ENCODE data around the gene MTERF2. TPM values are rescaled to one million over a fixed set of nuclear protein-coding genes. Genes with fewer than 3 reads are reported as not detected.

Gene MTERF2
- total RNA-seq, 1 experiment from 2014 or later: 10.9 TPM

DNA sequence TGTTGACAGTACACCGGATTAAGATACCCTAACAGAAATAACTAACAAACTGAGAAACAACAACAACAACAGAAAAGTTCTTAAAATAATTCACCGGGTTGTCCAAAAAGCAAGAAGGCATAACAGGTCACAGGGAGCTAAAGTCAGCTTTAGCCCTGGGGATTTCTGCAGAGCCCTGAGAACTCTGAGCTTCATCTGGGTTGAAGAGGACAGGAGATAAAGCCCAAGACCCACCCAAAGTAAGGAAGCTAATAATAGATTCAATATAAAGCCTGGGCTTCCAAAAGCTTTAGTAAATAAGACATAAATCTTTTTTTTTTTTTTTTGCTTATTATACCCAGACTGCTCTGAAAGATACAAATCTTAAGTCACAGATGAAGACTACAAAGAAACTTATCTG is 44.1 kb upstream of the MTERF2 start:
- no peak for ATAC-seq
- no TSS peak for BruUV-seq (replicated peaks)
- DNase-seq (ENCODE audit: low read depth, low spot score): no peak
- H3K4me1 ChIP-seq (ENCODE audit: control insufficient read depth, insufficient read depth, low read length): peaks cover 10% of the 10 kb centered on the region
- in situ Hi-C loops (cut with HindIII; ENCODE audit: low pct_unique_long_range_greater_than_20kb, low sequenced_read_pairs): no loop called here
- POLR2A ChIA-PET: no interaction called here
- no peak overlapping the region for H3K4me3 ChIP-seq (ENCODE audit: low read depth in 2 of 2, low read length in 2 of 2)
- no peaks in the 10 kb centered on the region for H3K9me3 ChIP-seq (ENCODE audit: control insufficient read depth, insufficient read depth, low read depth, low read length)
- intact Hi-C loops (cut with micrococcal nuclease; ENCODE audit: unreplicated experiment): no loop called here
- H3K27ac ChIP-seq (ENCODE audit: low read length): no peak overlapping the region
- no peaks in the 10 kb centered on the region; the same call in 1 of the 2 replicates for H3K36me3 ChIP-seq (ENCODE audit: control insufficient read depth, insufficient read depth, low read length)
- H3K27me3 ChIP-seq (ENCODE audit: control insufficient read depth, insufficient read depth, low read length): no peaks in the 10 kb centered on the region
- CTCF ChIA-PET: no interaction called here
- TF ChIP-seq SIN3A (IDR thresholded peaks at IDR 0.05; ENCODE audit: borderline replicate concordance, insufficient read depth, low read depth, low read length): no peak
- TF ChIP-seq REST (IDR thresholded peaks at IDR 0.05; ENCODE audit: insufficient read depth in 1 of 2, low read depth in 2 of 2, low read length in 1 of 2): no peak
- TF ChIP-seq POLR2AphosphoS5 (IDR thresholded peaks at IDR 0.05; ENCODE audit: low read depth, low read length): no peak
- no peak for TF ChIP-seq CTCF (IDR thresholded peaks at IDR 0.05)
- no peak for TF ChIP-seq TCF7L2 (IDR thresholded peaks at IDR 0.05; ENCODE audit: low read depth, low read length)

- ChIA-PET CTCF (no interaction called here), POLR2A (no interaction called here)
- intact Hi-C loops (cut with micrococcal nuclease; ENCODE audit: unreplicated experiment) (no loop called here), in situ Hi-C loops (cut with HindIII; ENCODE audit: low pct_unique_long_range_greater_than_20kb, low sequenced_read_pairs) (no loop called here)
- no peaks in the 10 kb centered on the region for H3K9me3 ChIP-seq (ENCODE audit: control insufficient read depth, insufficient read depth, low read depth, low read length)
- H3K27ac ChIP-seq (ENCODE audit: low read length): no peak overlapping the region
- no peaks in the 10 kb centered on the region for H3K27me3 ChIP-seq (ENCODE audit: control insufficient read depth, insufficient read depth, low read length)
- BruUV-seq (replicated peaks): no TSS peak
- peaks cover 10% of the 10 kb centered on the region for H3K4me1 ChIP-seq (ENCODE audit: control insufficient read depth, insufficient read depth, low read length)
- TF ChIP-seq CTCF (IDR thresholded peaks at IDR 0.05) (no peak), POLR2AphosphoS5 (IDR thresholded peaks at IDR 0.05; ENCODE audit: low read depth, low read length) (no peak), SIN3A (IDR thresholded peaks at IDR 0.05; ENCODE audit: borderline replicate concordance, insufficient read depth, low read depth, low read length) (no peak), TCF7L2 (IDR thresholded peaks at IDR 0.05; ENCODE audit: low read depth, low read length) (no peak)
- no peak overlapping the region for H3K4me3 ChIP-seq (ENCODE audit: low read depth in 2 of 2, low read length in 2 of 2)
- no peaks in the 10 kb centered on the region; the same call in 1 of the 2 replicates for H3K36me3 ChIP-seq (ENCODE audit: control insufficient read depth, insufficient read depth, low read length)
- no peak for DNase-seq (ENCODE audit: low read depth, low spot score)
- ATAC-seq: no peak
Observed at GRCh38 chr12:107029081-107029480, 42.1 kb upstream of the MTERF2 start.
